IMR-90 (cell line): Measurements from ENCODE around the gene ERICH2. TPM values are rescaled to one million over a fixed set of nuclear protein-coding genes. Genes with fewer than 3 reads are reported as not detected.

Source experiments
- ATAC-seq: fragments of 200-7000 bp; cut with Tn5 transposase; 2 replicates; pipeline ENCODE4 v1.9.1; 2020; ENCODE audit warnings: low read depth, mild to moderate bottlenecking, moderate library complexity
- BruUV-seq: library from RNA; stranded (reverse); fragments of 400-500 nt; replicated peaks from 2 replicates; lab custom pipeline; 2021; lab: Mats Ljungman, UMichigan
- CTCF ChIA-PET: fragments of 300-600 bp; formaldehyde crosslinking; extraction: SDS; loops from one replicate; lab custom pipeline; 2021; ENCODE audit warnings: antibody characterized with exemption; lab: Yijun Ruan, JAX
- POLR2A ChIA-PET: fragments of 300-600 bp; sonication (Branson Sonifier 250); formaldehyde crosslinking; loops from one replicate; lab custom pipeline; 2022; ENCODE audit warnings: antibody characterized with exemption; ENCODE audit not compliant: unreplicated experiment; lab: Charles Lee
- DNase-seq: peaks from one replicate; pipeline ENCODE4 v3.0.0; 2013
- H2AFZ ChIP-seq: replicated peaks from 2 replicates; pipeline ENCODE3; 2013; ENCODE audit warnings: low read length, mild to moderate bottlenecking; ENCODE audit not compliant: poor library complexity
- H2AK5ac ChIP-seq: 2 replicates; pipeline ENCODE4 v1.6.1; 2013; ENCODE audit warnings: low read depth, low read length, inconsistent platforms
- H2AK9ac ChIP-seq: replicated peaks from 2 replicates; pipeline ENCODE3; 2013; ENCODE audit warnings: mild to moderate bottlenecking, low read depth, low read length, moderate library complexity; ENCODE audit not compliant: poor library complexity
- H2BK120ac ChIP-seq: 2 replicates; pipeline ENCODE4 v1.6.1; 2013; ENCODE audit warnings: low read depth, low read length, inconsistent platforms
- H2BK15ac ChIP-seq: 3 replicates; pipeline ENCODE4 v1.6.1; 2013; ENCODE audit warnings: low read depth, low read length, inconsistent platforms
- H2BK20ac ChIP-seq: 2 replicates; pipeline ENCODE4 v1.6.1; 2013; ENCODE audit warnings: low read depth, mild to moderate bottlenecking, inconsistent platforms, low read length, moderate library complexity
- H2BK5ac ChIP-seq: 2 replicates; pipeline ENCODE4 v1.6.1; 2013; ENCODE audit warnings: mild to moderate bottlenecking, low read depth, low read length, inconsistent platforms; ENCODE audit not compliant: poor library complexity, severe bottlenecking
- H3K14ac ChIP-seq: replicated peaks from 2 replicates; pipeline ENCODE4 v1.6.1; 2013; ENCODE audit warnings: low read depth, low read length, inconsistent platforms
- H3K18ac ChIP-seq: 2 replicates; pipeline ENCODE4 v1.6.1; 2013; ENCODE audit warnings: low read depth, low read length, control low read depth
- H3K23ac ChIP-seq: 2 replicates; pipeline ENCODE4 v1.6.1; 2013; ENCODE audit warnings: low read depth, low read length, inconsistent platforms
- H3K27ac ChIP-seq: 2 replicates; pipeline ENCODE4 v1.5.1; 2013; ENCODE audit warnings: mild to moderate bottlenecking, control low read depth, low read length; ENCODE audit not compliant: insufficient read depth
- H3K27me3 ChIP-seq: 2 replicates; pipeline ENCODE4 v1.6.1; 2013; ENCODE audit warnings: low read length; ENCODE audit not compliant: control insufficient read depth, insufficient read depth
- H3K36me3 ChIP-seq: 2 replicates; pipeline ENCODE4 v1.6.1; 2013; ENCODE audit warnings: low read length, mixed read lengths; ENCODE audit not compliant: control insufficient read depth, insufficient read depth
- H3K4ac ChIP-seq: 2 replicates; pipeline ENCODE4 v1.6.1; 2013; ENCODE audit warnings: low read depth, low read length, inconsistent platforms
- H3K4me1 ChIP-seq: 2 replicates; pipeline ENCODE4 v1.6.1; 2013; ENCODE audit warnings: low read length, mixed read lengths; ENCODE audit not compliant: control insufficient read depth, insufficient read depth
- H3K4me2 ChIP-seq: 2 replicates; pipeline ENCODE4 v1.6.1; 2013; ENCODE audit warnings: low read depth, mild to moderate bottlenecking, control low read depth, low read length, moderate library complexity
- H3K4me3 ChIP-seq: 2 replicates; pipeline ENCODE4 v1.5.1; 2013; ENCODE audit warnings: low read depth, mild to moderate bottlenecking, control low read depth, low read length, moderate library complexity; ENCODE audit not compliant: insufficient read depth
- H3K56ac ChIP-seq: 2 replicates; pipeline ENCODE4 v1.6.1; 2013; ENCODE audit warnings: low read length, inconsistent platforms; ENCODE audit not compliant: insufficient read depth; ENCODE audit errors: extremely low read depth
- H3K79me1 ChIP-seq, 2 experiments: 2 replicates each; pipeline ENCODE4 v1.6.1; 2013; ENCODE audit warnings: low read length in 2 of 2, inconsistent platforms in 1 of 2, low read depth in 1 of 2
- H3K9ac ChIP-seq: 2 replicates; pipeline ENCODE4 v1.6.1; 2013; ENCODE audit warnings: low read depth, low read length, control low read depth
- H3K9me1 ChIP-seq: 2 replicates; pipeline ENCODE4 v1.6.1; 2013; ENCODE audit warnings: low read length, inconsistent platforms; ENCODE audit not compliant: insufficient read depth
- H3K9me3 ChIP-seq: 2 replicates; pipeline ENCODE4 v1.6.1; 2013; ENCODE audit warnings: low read length; ENCODE audit not compliant: control insufficient read depth, insufficient read depth
- H4K20me1 ChIP-seq: 2 replicates; pipeline ENCODE4 v1.6.1; 2013; ENCODE audit warnings: low read length, inconsistent platforms; ENCODE audit not compliant: insufficient read depth
- H4K5ac ChIP-seq: 2 replicates; pipeline ENCODE4 v1.6.1; 2013; ENCODE audit warnings: mild to moderate bottlenecking, low read depth, low read length, control low read depth
- H4K8ac ChIP-seq, 2 experiments: 2 replicates each; pipeline ENCODE4 v1.6.1; 2013; ENCODE audit warnings: low read depth in 2 of 2, low read length in 2 of 2, control low read depth in 1 of 2, inconsistent platforms in 1 of 2
- H4K91ac ChIP-seq: 2 replicates; pipeline ENCODE4 v1.6.1; 2013; ENCODE audit warnings: low read depth, low read length, inconsistent platforms; ENCODE audit not compliant: insufficient read depth
- BHLHE40 ChIP-seq: fragments of 150-350 bp; IDR thresholded peaks from 2 replicates; pipeline ENCODE4 v1.6.1; 2016; ENCODE audit warnings: mild to moderate bottlenecking, low read depth, low read length
- CEBPB ChIP-seq: IDR thresholded peaks from 2 replicates; pipeline ENCODE4 v1.6.1; 2012; ENCODE audit warnings: low read depth, low read length, improper control_type of control experiment
- CHD1 ChIP-seq: IDR thresholded peaks from 2 replicates; pipeline ENCODE4 v1.6.1; 2012; ENCODE audit warnings: low read depth, low read length, improper control_type of control experiment
- CTCF ChIP-seq: conservative IDR thresholded peaks from 2 replicates; pipeline ENCODE4 v1.5.1; 2012; ENCODE audit warnings: mild to moderate bottlenecking, low read depth, low read length, improper control_type of control experiment
- ELK1 ChIP-seq: fragments of 150-350 bp; IDR thresholded peaks from 2 replicates; pipeline ENCODE4 v1.6.1; 2016; ENCODE audit warnings: low read depth, mild to moderate bottlenecking, low read length, moderate library complexity, borderline replicate concordance
- FOS ChIP-seq: fragments of 150-350 bp; IDR thresholded peaks from 2 replicates; pipeline ENCODE4 v1.6.1; 2016; ENCODE audit warnings: low read depth, low read length
- MAFK ChIP-seq: IDR thresholded peaks from 2 replicates; pipeline ENCODE4 v1.6.1; 2012; ENCODE audit warnings: low read depth, low read length, improper control_type of control experiment
- MAZ ChIP-seq: IDR thresholded peaks from 2 replicates; pipeline ENCODE4 v1.6.1; 2012; ENCODE audit warnings: low read depth, mild to moderate bottlenecking, low read length, improper control_type of control experiment, moderate library complexity, borderline replicate concordance
- MXI1 ChIP-seq: IDR thresholded peaks from 2 replicates; pipeline ENCODE4 v1.6.1; 2012; ENCODE audit warnings: low read depth, mild to moderate bottlenecking, low read length, moderate library complexity, borderline replicate concordance
- NFE2L2 ChIP-seq: fragments of 150-350 bp; IDR thresholded peaks from 2 replicates; pipeline ENCODE4 v1.6.1; 2016; ENCODE audit warnings: low read depth, mild to moderate bottlenecking, low read length
- POLR2A ChIP-seq: IDR thresholded peaks from 2 replicates; pipeline ENCODE4 v1.6.1; 2012; ENCODE audit warnings: mild to moderate bottlenecking, low read depth, low read length
- RAD21 ChIP-seq: IDR thresholded peaks from 2 replicates; pipeline ENCODE4 v1.6.1; 2012; ENCODE audit warnings: low read length, improper control_type of control experiment
- RCOR1 ChIP-seq: IDR thresholded peaks from 2 replicates; pipeline ENCODE4 v1.6.1; 2012; ENCODE audit warnings: mild to moderate bottlenecking, low read length, improper control_type of control experiment; ENCODE audit not compliant: insufficient replicate concordance
- RFX5 ChIP-seq: IDR thresholded peaks from 2 replicates; pipeline ENCODE4 v1.8.0; 2012; ENCODE audit warnings: low read depth, mild to moderate bottlenecking, low read length, moderate library complexity
- SMC3 ChIP-seq: fragments of 150-350 bp; IDR thresholded peaks from 2 replicates; pipeline ENCODE4 v1.6.1; 2016; ENCODE audit warnings: low read depth, mild to moderate bottlenecking, antibody characterized with exemption, low read length, moderate library complexity
- USF2 ChIP-seq: fragments of 150-350 bp; IDR thresholded peaks from 2 replicates; pipeline ENCODE4 v1.6.1; 2017; ENCODE audit warnings: mild to moderate bottlenecking, antibody characterized with exemption, low read length, low read depth
- WGBS, 2 experiments: methylation state at CpG; one replicate each; pipeline versions ENCODE4 v1.1.5 to v1.1.7; 2013; ENCODE audit warnings: missing lambda C conversion rate in 2 of 2; ENCODE audit not compliant: insufficient read length in 1 of 2; ENCODE audit errors: extremely low coverage in 2 of 2; 5-methylcytosine and 5-hydroxymethylcytosine counted together
- dilution Hi-C: fragments of 300-500 bp; cut with HindIII; formaldehyde crosslinking; loops from one replicate; pipeline ENCODE4 v1.14.3; 2018; ENCODE audit warnings: low sequenced_read_pairs; ENCODE audit not compliant: unreplicated experiment
- in situ Hi-C: fragments of 300-500 bp; cut with MboI; formaldehyde crosslinking; loops from 3 replicates; pipeline ENCODE4 v1.14.3; 2019; ENCODE audit warnings: low sequenced_read_pairs, inconsistent platforms, mixed read lengths
- intact Hi-C: fragments of 100-400 bp; cut with micrococcal nuclease; formaldehyde crosslinking; loops from 2 replicates; pipeline ENCODE4 v1.10.0; 2022
- polyA plus RNA-seq, 3 experiments: library from polyadenylated mRNA; depleted of rRNA; stranded (reverse); fragments of >200 nt; gene quantifications; 2 replicates each; pipeline ENCODE4 v1.2.3, GENCODE V29; 2012; ENCODE audit warnings: low replicate concordance in 1 of 3
- total RNA-seq: library from RNA; depleted of rRNA; stranded (reverse); fragments of >200 nt; gene quantifications from 2 replicates; pipeline ENCODE4 v1.2.3, GENCODE V29; 2012

Gene ERICH2
- total and polyA plus RNA-seq, 2 of the 4 experiments (the other 2 are of a cell fraction), result not detected

GRCh38 chr2:170771421-170771937 lies 1.3 kb downstream of the ERICH2 start:
- no peak overlapping the region for H2AK9ac ChIP-seq
- H4K8ac ChIP-seq, result no peak overlapping the region
- BruUV-seq, result no TSS peak
- H4K91ac ChIP-seq, result no peak overlapping the region
- peak overlapping the region; percentile 56 for H3K4me3 ChIP-seq
- peaks cover 15% of the 10 kb centered on the region for H3K27me3 ChIP-seq
- H2BK120ac ChIP-seq, result no peak overlapping the region
- dilution Hi-C loops (no loop called here), in situ Hi-C loops (no loop called here), intact Hi-C loops (no loop called here)
- POLR2A ChIA-PET, result interaction anchor here (0.6 kb wide), 1 partner anchor 1310 kb away, joined by 4 read pairs; no protein-coding TSS in a partner anchor
- H3K4me1 ChIP-seq, result no peaks in the 10 kb centered on the region
- TF ChIP-seq FOS (no peak), NFE2L2 (no peak), USF2 (no peak), CEBPB (no peak), SMC3 (no peak), CTCF (no peak), RFX5 (no peak), MXI1 (no peak), MAZ (no peak), RCOR1 (no peak), CHD1 (no peak), POLR2A (no peak), RAD21 (no peak), ELK1 (no peak), BHLHE40 (no peak), MAFK (no peak)
- no peak overlapping the region for H2AK5ac ChIP-seq
- DNase-seq (no peak), ATAC-seq (no peak)
- H3K9ac ChIP-seq, result no peak overlapping the region
- no peaks in the 10 kb centered on the region for H3K9me3 ChIP-seq
- H3K23ac ChIP-seq, result no peak overlapping the region
- no peak overlapping the region for H2BK20ac ChIP-seq
- peak overlapping the region; percentile 90 for H2AFZ ChIP-seq
- no peak overlapping the region for H2BK15ac ChIP-seq
- WGBS, 2 experiments, result no CpG with 5 or more reads among the region's 15 CpGs
- no peak overlapping the region for H3K18ac ChIP-seq
- H3K4me2 ChIP-seq, result peak overlapping the region; percentile 71
- H3K36me3 ChIP-seq, result no peaks in the 10 kb centered on the region
- H3K14ac ChIP-seq, result no peak overlapping the region
- CTCF ChIA-PET, result no interaction called here
- no peak overlapping the region for H3K27ac ChIP-seq
- H3K79me1 ChIP-seq, result no peaks in the 10 kb centered on the region
- H3K56ac ChIP-seq, result no peak overlapping the region
- no peak overlapping the region for H3K4ac ChIP-seq
- H3K9me1 ChIP-seq, result no peaks in the 10 kb centered on the region
- no peaks in the 10 kb centered on the region for H4K20me1 ChIP-seq
- H2BK5ac ChIP-seq, result no peak overlapping the region
- H4K5ac ChIP-seq, result no peak overlapping the region
